GM18519 (cell line): ENCODE results near the gene BDH2.
A peak's percentile ranks its signal among the peaks of the same experiment; 100 is the strongest.

Source experiments
- ATAC-seq: cut with Tn5 transposase; IDR thresholded peaks from one replicate; pipeline ENCODE4 v1.9.1; 2021; ENCODE audit warnings: mild to moderate bottlenecking, moderate library complexity; ENCODE audit not compliant: unreplicated experiment, low FRiP score

Gene BDH2

GRCh38 chr4:103099691-103100392 is at the start of gene BDH2:
Gene BDH2, minus strand, starts transcription at chr4:103099834. Its CDS starts 3,580 bp downstream, at chr4:103096254.
- ATAC-seq, result peak; percentile 97

DNA sequence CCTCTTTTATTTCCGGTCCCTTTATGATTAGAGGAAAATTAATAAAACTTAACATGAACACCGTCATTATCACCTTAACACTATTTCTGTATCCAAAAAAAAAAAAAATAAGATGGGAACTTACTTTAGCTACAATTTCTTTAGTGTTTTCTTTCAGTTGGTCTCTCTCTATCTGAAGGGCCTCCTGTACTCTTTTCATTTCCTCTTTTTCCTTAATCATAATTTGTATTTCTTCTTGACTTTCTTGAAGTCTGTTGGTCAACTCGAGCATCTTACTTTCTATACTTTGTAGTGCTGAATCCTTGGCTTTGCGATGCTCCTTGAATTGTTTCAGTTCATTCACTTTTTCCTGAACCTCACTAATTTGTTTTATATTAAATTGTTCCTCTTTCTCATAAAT is 45.3 kb upstream of the BDH2 start:
- ATAC-seq, result no peak

DNA sequence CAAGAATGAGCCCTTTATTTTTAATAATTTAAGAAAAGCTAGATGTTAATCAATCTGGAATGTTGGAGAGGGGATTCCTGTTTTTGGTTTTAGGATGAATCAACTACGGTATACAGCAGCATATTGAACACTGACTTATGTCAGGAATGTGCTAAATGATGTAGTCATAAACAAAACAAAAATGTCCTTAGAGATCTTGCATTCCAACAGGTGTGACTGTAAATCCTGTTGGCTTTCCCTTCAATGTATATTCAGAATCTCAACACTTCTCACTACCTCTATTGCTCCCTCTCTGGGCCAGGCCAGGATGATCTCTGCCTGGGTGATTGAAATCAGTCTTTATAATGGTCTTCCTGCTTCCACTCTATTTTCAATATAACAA is 37.8 kb upstream of the BDH2 start:
- no peak for ATAC-seq

GRCh38 chr4:103136671-103137445 is 37.2 kb upstream of the BDH2 start:
- no peak for ATAC-seq

DNA sequence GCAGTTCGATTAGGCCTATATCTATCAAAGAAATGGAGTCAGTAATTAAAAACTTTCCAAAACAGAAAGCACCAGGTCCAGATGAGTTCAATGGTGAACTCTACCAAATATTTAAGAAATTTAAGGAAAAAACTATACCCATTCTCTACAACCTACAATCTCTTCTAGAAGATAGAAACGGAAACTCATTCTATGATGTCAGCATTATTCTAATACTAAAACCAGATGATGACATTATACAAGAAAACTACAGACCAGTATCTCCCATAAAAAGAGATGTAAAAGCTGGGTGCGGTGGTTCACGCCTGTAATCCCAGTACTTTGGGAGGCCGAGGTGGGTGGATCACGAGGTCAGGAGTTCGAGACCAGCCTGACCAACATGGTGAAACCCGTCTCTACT is 29.5 kb upstream of the BDH2 start:
- ATAC-seq, result no peak

- ATAC-seq, result no peak
These were observed 26.5 kb upstream of the BDH2 start for GRCh38 chr4:103126126-103126525.

- ATAC-seq, result no peak
These were observed 23.5 kb upstream of the BDH2 start for GRCh38 chr4:103123114-103123513.

DNA sequence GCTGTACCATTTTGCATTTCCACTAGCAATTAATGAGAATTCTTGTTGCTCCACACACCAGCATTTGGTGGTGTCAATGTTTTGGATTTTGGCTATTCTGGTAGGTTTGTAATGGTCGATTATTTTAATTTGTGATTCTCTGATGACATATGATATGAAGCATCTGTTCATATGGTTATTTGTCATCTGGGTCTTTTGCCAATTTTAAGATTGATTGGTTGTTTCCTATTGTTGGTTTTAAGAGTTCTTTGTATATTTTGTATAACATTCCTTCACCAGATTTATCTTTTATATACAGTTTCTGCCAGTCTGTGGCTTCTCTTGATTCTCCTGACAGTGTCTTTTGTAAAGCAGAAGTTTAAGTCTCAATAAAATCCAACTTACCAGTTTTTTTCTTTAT is 18.5 kb upstream of the BDH2 start:
- ATAC-seq, result no peak

DNA sequence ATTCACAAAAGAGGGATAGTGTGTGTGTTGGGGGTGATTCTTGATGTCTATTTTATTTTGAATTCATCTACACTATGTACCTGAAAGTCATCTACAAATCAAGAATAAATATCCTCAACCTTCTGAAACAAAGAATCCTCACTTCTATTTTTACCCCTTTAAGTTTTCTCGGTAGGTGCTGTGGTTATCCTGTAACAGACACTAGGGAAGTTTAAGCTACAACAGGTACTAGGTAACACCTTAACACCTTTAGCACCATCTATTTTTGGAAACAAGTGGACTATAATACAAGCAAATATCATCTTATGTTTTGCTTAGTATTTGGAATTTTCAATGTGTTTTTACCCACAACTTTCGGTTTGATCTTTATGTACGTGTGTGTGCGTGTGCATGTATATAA is 12.0 kb upstream of the BDH2 start:
- no peak for ATAC-seq

DNA sequence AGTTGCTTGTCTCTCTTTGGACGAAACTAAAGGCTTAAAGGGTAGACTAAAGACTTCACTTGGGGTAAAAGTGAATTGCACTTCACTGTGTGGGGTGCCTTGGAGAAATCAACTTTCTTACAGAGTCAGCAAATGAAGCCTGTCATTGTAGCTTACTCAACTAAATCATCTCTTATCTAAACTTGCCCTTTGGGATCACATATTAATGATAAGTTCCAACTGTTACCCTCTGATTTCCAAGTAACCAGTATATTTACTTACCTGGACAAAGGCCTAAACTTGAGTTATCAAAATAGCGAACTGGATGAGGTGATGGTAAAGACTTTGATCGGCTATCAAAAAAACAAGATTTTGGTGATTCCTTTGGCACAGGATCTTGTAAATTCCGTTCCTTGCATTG is 8.9 kb upstream of the BDH2 start:
- ATAC-seq, result no peak

DNA sequence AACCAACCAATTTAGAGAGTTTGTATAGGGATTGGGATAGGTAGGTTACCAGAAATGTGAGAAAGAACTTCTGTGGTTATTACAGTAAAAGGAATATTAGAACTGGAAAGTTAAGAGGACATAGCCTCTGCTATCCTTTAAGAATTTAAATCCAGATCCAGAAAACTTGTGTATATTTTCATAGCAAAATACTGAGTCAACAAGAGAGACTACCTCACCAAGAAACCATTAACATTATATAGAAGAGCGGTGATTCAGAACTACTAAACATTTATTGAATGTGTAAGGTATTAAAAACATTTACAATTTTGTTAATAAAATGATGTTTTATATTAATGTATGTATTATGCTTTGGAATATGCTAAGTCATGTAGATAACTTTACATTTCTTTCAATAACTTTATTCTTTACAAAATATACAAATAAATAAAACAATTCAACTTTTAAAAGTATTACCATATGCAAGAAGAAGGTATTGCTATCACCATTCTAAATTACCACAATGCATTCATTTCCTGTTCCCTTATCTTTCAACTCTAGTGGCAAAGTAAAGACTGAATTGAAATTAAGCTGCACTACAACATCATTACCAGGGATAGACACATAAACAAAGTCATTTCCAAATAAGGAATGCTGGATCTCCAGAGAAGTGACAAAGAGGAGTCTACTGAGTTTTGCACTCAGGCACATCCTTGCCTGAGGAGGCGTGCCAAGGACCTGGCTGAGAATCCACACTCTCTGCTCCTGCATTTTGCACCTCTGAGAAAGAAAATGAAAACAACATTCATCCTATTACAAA is 6.1 kb upstream of the BDH2 start:
- ATAC-seq, result no peak

- no peak for ATAC-seq
These were observed 5.3 kb upstream of the BDH2 start for GRCh38 chr4:103104886-103105285.

- ATAC-seq, result no peak
These were observed 1.1 kb upstream of the BDH2 start for GRCh38 chr4:103100691-103101090.

DNA sequence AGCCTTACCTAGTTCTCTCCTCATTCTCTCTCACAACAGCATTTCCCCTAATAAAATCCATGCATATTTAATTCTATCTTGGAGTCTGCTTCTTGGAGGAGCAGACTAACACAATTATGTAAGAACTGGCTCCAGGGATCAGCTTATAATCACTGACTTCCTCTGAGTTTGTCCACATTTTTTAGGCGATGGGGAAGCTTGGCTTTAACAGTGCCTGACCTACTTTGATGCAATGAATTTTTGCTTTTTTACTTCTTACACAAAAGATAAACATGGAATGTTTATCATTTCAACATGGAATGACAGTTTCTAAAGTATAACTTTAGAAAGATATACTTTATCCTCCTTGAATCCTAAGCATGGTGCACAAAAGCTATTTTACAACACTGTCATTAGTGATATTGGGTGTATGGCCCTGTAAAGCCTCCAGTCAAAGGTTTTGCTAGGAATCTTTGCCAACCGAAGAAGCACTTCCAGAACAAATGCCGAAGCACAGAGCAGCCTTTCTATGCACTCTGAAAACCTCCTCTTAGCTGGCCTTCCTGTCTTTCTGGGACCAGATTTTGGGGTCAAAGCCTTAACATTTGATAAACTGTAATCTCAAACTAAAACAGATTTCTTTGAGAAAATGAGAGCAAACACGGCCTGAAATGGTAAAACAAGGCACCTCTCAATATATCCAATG is 736 bp downstream of the BDH2 start:
- no peak for ATAC-seq

- no peak for ATAC-seq
These were observed 1.3 kb downstream of the BDH2 start for GRCh38 chr4:103098341-103098740.

- ATAC-seq, result no peak
These were observed 2.5 kb downstream of the BDH2 start for GRCh38 chr4:103097112-103097511.

DNA sequence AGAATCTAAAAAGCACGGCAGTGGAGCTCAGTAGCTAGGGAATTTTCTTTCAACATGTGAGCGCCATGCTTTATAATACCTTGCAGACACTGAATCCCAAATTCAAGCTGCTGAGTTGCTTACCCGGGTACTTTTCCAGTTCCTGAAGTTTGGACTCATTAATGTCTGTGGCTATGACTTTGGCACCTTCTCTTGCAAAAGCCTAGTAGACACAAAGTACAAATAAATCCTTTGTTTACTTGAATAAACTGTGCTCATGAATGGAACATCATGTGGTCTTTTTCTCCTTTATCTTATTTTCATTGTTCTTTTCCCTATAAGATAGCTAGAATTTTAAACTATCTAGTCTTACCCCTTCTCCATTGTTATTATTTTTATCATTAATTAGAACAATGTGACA is 4.6 kb downstream of the BDH2 start:
- no peak for ATAC-seq

DNA sequence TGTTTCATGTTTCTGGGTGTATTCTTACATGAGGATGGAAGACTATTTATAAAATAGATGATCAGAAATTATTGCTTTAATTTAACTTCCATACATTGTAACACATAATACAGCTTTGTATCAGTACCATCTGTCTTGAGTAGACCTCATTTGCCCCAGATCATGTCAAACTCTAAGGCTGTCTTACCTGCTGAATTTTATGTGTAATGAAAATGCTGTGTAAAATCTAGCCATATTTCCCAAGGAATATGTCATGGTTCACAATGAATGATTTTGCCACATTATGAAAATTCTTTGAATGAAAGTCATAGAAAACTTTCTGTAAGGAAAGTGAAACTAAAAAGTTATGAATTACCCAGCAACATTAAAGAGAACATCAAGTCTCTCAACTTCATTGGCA is 7.4 kb downstream of the BDH2 start:
- no peak for ATAC-seq

- peak; percentile 67 for ATAC-seq
These were observed 7.9 kb downstream of the BDH2 start for GRCh38 chr4:103091601-103092223.

DNA sequence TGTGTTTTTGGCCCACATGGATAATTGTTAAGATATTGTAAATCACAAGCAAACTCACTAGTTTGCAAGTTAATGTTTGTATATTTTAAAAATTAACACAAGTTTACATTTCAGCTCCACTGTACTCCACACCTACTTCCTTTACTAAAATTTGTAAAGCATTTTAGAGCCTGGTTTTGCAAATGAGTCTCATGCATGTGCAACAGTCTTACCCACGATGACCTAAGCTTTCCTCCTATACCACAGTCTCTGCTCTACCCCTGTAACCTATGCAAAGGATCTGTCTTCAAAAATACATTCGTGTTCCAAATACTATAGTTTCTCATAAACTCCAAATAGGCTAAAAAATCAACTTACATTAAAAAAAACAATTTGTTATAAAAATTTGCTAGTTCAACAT is 10.2 kb downstream of the BDH2 start:
- ATAC-seq, result no peak
